Muscle of leg (tissue), 11 donors: ENCODE data around the gene RAB34. TPM values are rescaled to one million over a fixed set of nuclear protein-coding genes. Genes with fewer than 3 reads are reported as not detected.
A peak's percentile ranks its signal among the peaks of the same experiment; 100 is the strongest.

ENCODE experiments used
- DNase-seq: peaks from one replicate; pipeline ENCODE4 v3.0.0; 2013
- H3K27ac ChIP-seq: one replicate; pipeline ENCODE4 v1.5.1; 2013; ENCODE audit warnings: mild to moderate bottlenecking, low read length, control low read depth
- H3K27me3 ChIP-seq: one replicate; pipeline ENCODE4 v1.6.1; 2013; ENCODE audit warnings: low read length; ENCODE audit not compliant: control insufficient read depth, insufficient read depth
- H3K36me3 ChIP-seq: one replicate; pipeline ENCODE4 v1.6.1; 2013; ENCODE audit warnings: low read length; ENCODE audit not compliant: control insufficient read depth, insufficient read depth
- H3K4me1 ChIP-seq: one replicate; pipeline ENCODE4 v1.6.1; 2013; ENCODE audit warnings: low read length; ENCODE audit not compliant: control insufficient read depth, insufficient read depth
- H3K4me3 ChIP-seq: one replicate; pipeline ENCODE4 v1.5.1; 2013; ENCODE audit warnings: low read length, control low read depth
- H3K9me3 ChIP-seq: replicated peaks from 2 replicates; pipeline ENCODE4 v1.6.1; 2013; ENCODE audit warnings: low read depth, low read length; ENCODE audit not compliant: control insufficient read depth
- WGBS: methylation state at CpG from one replicate; pipeline ENCODE4 v1.1.5; 2013; ENCODE audit warnings: missing lambda C conversion rate; ENCODE audit not compliant: insufficient coverage; 5-methylcytosine and 5-hydroxymethylcytosine counted together
- polyA plus RNA-seq, 8 donors: library from polyadenylated mRNA; unstranded; fragments of 120-200 nt; gene quantifications; one replicate each; pipeline versions ENCODE4 v1.2.1 to v1.2.3, GENCODE V29; 2013; ENCODE audit warnings: inconsistent platforms in 1 of 8, low replicate concordance in 1 of 8; ENCODE audit not compliant: insufficient read length in 8 of 8, insufficient read depth in 1 of 8
- total RNA-seq: library from RNA; stranded (reverse); fragments of 120-200 nt; gene quantifications from one replicate; pipeline ENCODE4 v1.2.4, GENCODE V29; 2013

RAB34 gene
- total and polyA plus RNA-seq, 9 donors: 67.9 to 106 (median 83.2) TPM

DNA sequence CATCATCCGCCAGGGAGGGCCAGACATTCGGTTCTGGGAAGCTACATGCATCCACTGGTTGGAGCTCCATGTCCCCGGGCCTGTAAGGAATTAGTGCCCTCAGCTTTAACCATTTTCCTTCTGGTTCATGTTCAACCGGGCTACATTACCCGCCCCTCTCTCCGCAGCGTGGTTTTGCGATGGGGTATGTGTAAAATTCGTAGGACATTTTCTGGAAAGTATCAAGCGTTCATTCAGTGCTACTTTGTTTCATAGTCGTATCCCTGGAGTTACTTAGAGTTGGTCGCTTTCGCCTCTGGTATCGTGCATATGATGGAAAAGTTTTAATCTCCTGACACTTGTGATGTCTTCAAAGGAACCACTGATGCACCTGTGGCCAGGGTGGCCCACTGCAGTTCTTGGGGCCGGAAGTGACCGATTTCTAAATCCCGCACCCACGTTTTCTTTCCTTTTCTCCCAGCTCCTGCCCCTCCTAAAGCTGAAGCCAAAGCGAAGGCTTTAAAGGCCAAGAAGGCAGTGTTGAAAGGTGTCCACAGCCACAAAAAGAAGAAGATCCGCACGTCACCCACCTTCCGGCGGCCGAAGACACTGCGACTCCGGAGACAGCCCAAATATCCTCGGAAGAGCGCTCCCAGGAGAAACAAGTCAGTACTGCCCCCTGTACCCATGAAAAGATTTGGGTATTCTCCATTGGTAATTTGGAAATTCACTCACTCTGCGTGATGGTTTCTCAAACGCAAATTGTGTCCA, 2.8 kb upstream of the RAB34 start:
- 3% methylated on average over 10 of the region's 30 CpGs for WGBS
- no peaks in the 10 kb centered on the region for H3K27me3 ChIP-seq
- no peak for DNase-seq
- H3K4me3 ChIP-seq: peak overlapping the region; percentile 91
- H3K27ac ChIP-seq: peak overlapping the region; percentile 98
- H3K4me1 ChIP-seq: peaks cover 69% of the 10 kb centered on the region
- no peaks in the 10 kb centered on the region for H3K9me3 ChIP-seq
- H3K36me3 ChIP-seq: peaks cover 46% of the 10 kb centered on the region

- DNase-seq: no peak
- Histone ChIP-seq H3K27me3 (no peaks in the 10 kb centered on the region), H3K27ac (peak overlapping the region; percentile 98), H3K4me1 (peaks cover 58% of the 10 kb centered on the region), H3K4me3 (peak overlapping the region; percentile 91), H3K9me3 (no peaks in the 10 kb centered on the region), H3K36me3 (peaks cover 51% of the 10 kb centered on the region)
- 29% methylated on average over 13 of the region's 18 CpGs for WGBS
Measured at GRCh38 chr17:28719021-28719433, 1.4 kb upstream of the RAB34 start.

DNA sequence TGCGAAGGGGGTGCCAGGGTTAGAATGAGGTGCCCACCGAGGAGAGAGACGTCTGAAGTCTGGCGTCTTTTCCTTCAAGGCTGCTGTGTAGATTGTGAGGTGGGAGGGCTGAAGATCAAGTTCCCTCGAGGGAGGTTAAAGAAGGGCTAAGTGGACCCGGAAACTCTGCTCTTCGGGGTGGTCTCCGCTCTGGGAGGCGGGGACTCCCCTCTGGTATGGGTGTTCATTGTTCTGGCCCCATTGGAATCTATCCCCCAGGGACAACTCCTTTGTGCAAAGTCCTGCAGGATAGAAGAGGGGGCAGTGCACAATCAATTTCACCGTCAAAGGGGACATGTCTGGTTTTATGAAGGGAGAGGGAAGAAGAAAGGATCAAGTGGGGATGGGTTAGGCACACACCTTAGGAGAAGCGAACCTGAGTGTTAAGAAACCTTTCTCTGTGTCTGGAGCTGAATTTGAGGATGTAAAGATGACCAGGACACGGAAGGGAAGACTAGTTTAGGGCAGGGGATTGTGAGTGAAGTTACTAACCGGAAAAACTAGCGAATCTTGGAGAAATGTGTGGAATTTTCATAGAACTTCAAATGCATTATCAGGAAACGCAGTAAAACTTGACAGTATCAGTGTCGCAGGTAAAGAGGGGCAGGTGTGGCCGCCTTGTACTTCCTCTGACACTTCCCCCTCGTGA, 809 bp upstream of the RAB34 start:
- 11% methylated on average over 9 of the region's 18 CpGs for WGBS
- no peaks in the 10 kb centered on the region for H3K27me3 ChIP-seq
- H3K36me3 ChIP-seq: peaks cover 48% of the 10 kb centered on the region
- peaks cover 58% of the 10 kb centered on the region for H3K4me1 ChIP-seq
- H3K4me3 ChIP-seq: peak overlapping the region; percentile 61
- H3K9me3 ChIP-seq: no peaks in the 10 kb centered on the region
- H3K27ac ChIP-seq: peak overlapping the region; percentile 98
- DNase-seq: peak; percentile 59

DNA sequence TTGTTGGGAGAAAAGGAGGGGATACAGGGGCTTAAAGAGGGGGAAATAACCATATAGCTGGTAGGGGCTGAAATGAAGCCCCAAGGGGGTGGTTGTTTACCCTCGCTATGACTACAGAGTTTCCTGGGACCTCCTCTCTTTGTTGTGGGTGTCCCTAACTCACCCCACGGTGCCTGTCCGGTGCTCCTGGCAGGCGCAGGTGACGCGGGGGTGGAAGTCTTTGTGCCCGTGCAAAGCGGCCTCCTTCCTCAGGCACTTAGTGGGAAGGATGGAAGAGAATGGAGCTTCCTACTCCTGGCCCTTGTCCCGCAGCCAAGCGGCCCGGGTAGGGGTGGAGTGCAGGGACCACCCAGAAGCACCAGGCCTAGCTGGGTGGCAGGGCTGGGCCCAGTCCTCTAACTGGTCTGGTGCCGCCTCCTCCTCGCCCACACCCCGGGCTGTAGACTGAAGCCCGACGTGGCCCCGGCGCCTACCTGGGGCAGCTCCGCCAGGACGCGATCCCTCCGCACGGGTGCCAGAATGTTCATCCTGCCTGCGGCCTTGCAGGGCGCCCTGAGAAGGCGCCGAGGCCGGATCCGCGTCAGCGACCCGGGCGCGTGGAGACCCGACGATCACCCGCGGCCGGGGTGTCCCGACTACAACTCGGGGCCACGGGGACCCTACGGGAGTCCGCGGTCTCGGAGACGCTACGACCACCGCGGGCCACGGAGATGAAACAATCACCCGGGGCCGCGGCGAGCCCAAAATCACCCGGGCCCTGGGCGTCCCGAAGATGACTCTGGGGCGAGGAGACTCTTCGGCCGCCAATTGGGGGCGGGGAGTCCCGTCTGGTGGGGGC, 709 bp downstream of the RAB34 start:
- H3K27me3 ChIP-seq: no peaks in the 10 kb centered on the region
- H3K4me1 ChIP-seq: peaks cover 57% of the 10 kb centered on the region
- WGBS: 4% methylated on average over 61 of the region's 63 CpGs

DNA sequence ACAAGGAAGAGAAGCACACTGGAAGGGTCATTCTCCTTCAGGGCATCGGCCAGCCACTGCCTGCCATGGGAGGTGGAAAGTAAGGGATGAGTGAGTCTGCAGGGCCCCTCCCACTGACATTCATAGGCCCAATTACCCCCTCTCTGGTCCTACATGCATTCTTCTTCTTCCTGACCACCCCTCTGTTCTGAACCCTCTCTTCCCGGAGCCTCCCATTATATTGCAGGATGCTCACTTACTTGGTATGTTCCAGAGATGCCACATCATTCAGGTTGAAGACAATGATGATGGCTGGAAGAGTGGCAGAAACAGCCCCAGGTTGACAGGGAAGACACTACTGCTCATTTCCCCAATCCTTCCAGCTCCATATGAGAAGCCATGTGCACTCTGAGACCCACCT, 2.5 kb downstream of the RAB34 start:
- H3K27me3 ChIP-seq: no peaks in the 10 kb centered on the region
- H3K9me3 ChIP-seq: no peaks in the 10 kb centered on the region
- no peak for DNase-seq
- H3K36me3 ChIP-seq: peaks cover 28% of the 10 kb centered on the region
- no CpG with 5 or more reads among the region's 2 CpGs for WGBS
- peaks cover 53% of the 10 kb centered on the region for H3K4me1 ChIP-seq
- H3K27ac ChIP-seq: no peak overlapping the region
- H3K4me3 ChIP-seq: no peak overlapping the region

More for the DNA sequence above, 709 bp downstream of the RAB34 start:
- peak overlapping the region; percentile 98 for H3K27ac ChIP-seq
- DNase-seq: peak; percentile 64
- peaks cover 41% of the 10 kb centered on the region for H3K36me3 ChIP-seq
- no peaks in the 10 kb centered on the region for H3K9me3 ChIP-seq
- peak overlapping the region; percentile 61 for H3K4me3 ChIP-seq

DNA sequence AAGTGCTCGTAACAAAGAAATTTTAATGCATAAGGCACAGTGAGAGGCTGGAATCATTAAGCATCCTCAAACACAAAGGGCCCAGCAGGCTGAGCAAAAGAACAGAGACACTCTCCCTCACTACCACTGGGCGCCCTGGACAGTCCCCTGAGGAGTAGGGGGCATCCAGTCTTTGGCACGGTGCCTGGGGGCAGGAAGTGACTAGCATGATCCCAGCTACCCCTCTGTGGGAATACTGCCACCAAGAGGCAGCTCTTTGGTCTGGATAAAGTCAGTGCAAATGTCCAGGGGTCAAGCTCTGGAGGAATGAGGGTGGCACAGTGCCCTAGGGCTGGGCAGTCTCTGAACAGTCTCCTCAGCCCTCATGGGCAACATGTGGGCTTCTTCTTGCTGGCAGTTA, 3.4 kb downstream of the RAB34 start:
- no peak for DNase-seq
- 100% methylated on average over 2 of the region's 3 CpGs for WGBS
- no peak overlapping the region for H3K4me3 ChIP-seq
- H3K27ac ChIP-seq: no peak overlapping the region
- no peaks in the 10 kb centered on the region for H3K9me3 ChIP-seq
- H3K27me3 ChIP-seq: no peaks in the 10 kb centered on the region
- H3K4me1 ChIP-seq: peaks cover 57% of the 10 kb centered on the region
- peaks cover 28% of the 10 kb centered on the region for H3K36me3 ChIP-seq

DNA sequence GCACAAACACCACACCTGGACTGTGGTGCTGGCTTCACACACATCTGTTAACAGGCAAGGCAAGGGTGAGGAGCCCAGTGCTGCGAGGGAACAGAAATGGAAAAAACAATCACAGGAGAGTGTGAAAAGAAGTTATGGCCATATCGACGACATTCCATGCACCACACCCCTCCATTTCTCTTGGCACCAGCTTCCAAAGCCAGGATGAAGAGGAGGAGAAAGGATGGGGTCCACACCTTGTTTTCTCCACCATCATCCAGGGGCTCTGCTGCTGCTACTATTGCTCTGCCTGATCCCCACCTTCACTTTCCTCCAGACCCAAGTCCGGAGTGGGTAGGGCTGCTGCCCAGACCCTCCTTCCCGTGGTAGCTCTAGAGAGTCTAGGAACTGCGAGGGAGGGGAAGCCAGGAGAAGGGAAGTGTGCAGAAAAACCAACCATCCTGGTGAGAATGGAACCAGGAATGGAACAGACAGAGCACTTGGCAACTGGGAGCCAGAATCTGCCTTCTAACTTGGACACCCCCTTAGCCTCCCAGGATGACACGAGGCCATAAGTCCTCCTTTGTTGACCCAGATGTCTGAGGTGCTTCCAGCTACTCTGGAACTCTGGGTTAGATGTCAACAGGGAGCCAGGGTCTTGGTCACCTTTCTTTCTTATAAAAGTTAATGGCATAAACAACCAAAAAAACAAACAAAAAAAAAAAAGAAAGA, 4.8 kb downstream of the RAB34 start:
- H3K36me3 ChIP-seq: peaks cover 28% of the 10 kb centered on the region
- no peaks in the 10 kb centered on the region for H3K9me3 ChIP-seq
- H3K4me3 ChIP-seq: no peak overlapping the region
- 80% methylated on average over 1 of the region's 7 CpGs for WGBS
- peaks cover 43% of the 10 kb centered on the region for H3K4me1 ChIP-seq
- H3K27me3 ChIP-seq: no peaks in the 10 kb centered on the region
- H3K27ac ChIP-seq: no peak overlapping the region
- DNase-seq: no peak

GRCh38 chr17:28712032-28712704, 5.5 kb downstream of the RAB34 start:
- no peaks in the 10 kb centered on the region for H3K27me3 ChIP-seq
- DNase-seq: peak; percentile 69
- H3K36me3 ChIP-seq: peaks cover 28% of the 10 kb centered on the region
- 10% methylated on average over 27 of the region's 34 CpGs for WGBS
- peak overlapping the region; percentile 97 for H3K27ac ChIP-seq
- peaks cover 41% of the 10 kb centered on the region for H3K4me1 ChIP-seq
- no peaks in the 10 kb centered on the region for H3K9me3 ChIP-seq
- H3K4me3 ChIP-seq: peak overlapping the region; percentile 41

- peak within 1 kb of the TSS; percentile 59 for H3K4me3 ChIP-seq
- no peaks in the 10 kb centered on the region for H3K9me3 ChIP-seq
- H3K36me3 ChIP-seq: peaks cover 28% of the 10 kb centered on the region
- H3K27me3 ChIP-seq: no peaks in the 10 kb centered on the region
- 1% methylated on average over 20 of the region's 20 CpGs for WGBS
- peak within 1 kb of the TSS; percentile 97 for H3K27ac ChIP-seq
- DNase-seq: no peak
- peaks cover 36% of the 10 kb centered on the region for H3K4me1 ChIP-seq
Measured at GRCh38 chr17:28711723-28712031, 6.0 kb downstream of the RAB34 start, which contains the start of gene PROCA1. Gene PROCA1, minus strand, starts transcription at chr17:28711888. Its CDS starts 228 bp downstream, at chr17:28711660.
